ENCODE measurements around the gene NT5C1B.

GRCh38 chr2:18519914-18520450 lies 69.4 kb downstream of the NT5C1B start:
- TF ChIP-seq RFX5 (IDR thresholded peaks at IDR 0.05; ENCODE audit: low read depth, low read length) (no peak), FOS (IDR thresholded peaks at IDR 0.05; ENCODE audit: borderline replicate concordance, extremely low read depth, insufficient read length) (no peak), EZH2 (IDR thresholded peaks at IDR 0.05; ENCODE audit: borderline replicate concordance, control insufficient read depth, low read depth, low read length) (no peak), POLR2AphosphoS5 (IDR thresholded peaks at IDR 0.05; ENCODE audit: low read length) (no peak), BCL11A (IDR thresholded peaks at IDR 0.05; ENCODE audit: low read depth, low read length) (no peak), MAX (IDR thresholded peaks at IDR 0.05; ENCODE audit: low read depth, low read length) (no peak)

Data from GM12878 (cell line).